HG03159 (cell line): ENCODE measurements around the gene TMEM141.

Experiments used
- ATAC-seq: cut with Tn5 transposase; IDR thresholded peaks from one replicate; pipeline ENCODE4 v1.9.1; 2021; ENCODE audit warnings: mild to moderate bottlenecking, moderate library complexity; ENCODE audit not compliant: unreplicated experiment

The TMEM141 gene

GRCh38 chr9:136808075-136808805 is 17.1 kb downstream of the TMEM141 start:
- peak; percentile 30 for ATAC-seq

GRCh38 chr9:136808806-136809158 is 17.6 kb downstream of the TMEM141 start:
- no peak for ATAC-seq

DNA sequence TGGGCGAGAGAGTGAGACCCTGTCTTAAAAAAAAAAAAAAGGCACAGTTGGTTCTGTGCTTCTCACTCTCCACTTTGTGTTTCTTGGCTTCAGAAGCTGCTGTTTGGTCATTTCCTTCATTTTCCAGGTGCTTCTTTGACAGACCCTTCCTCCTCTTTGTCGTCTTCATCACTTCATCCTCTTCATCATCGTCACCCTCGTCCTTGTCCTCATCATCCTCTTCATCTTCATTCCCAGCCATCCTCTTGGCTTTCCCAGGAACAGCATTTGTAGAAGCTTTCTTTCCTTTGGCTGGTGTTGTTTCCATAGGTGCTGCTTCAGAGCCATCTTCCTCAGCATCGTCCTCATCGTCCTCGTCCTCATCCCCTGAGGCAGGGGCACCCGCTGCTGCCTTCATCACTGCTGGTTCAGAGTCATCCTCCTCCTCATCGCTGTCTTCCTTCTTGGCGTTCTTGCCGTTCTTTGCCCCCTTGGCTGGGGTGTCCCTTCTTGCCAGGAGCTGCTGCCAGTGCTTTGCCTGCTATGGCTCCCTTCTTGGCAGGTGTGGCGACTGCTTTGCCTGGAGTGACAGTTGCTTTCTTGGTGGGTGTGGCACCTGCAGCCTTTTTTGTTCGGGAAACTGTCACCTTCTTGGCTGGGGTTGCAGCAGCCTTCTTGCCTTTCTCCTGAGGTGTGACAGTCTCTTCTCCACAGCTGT is 23.7 kb downstream of the TMEM141 start:
- ATAC-seq: no peak

DNA sequence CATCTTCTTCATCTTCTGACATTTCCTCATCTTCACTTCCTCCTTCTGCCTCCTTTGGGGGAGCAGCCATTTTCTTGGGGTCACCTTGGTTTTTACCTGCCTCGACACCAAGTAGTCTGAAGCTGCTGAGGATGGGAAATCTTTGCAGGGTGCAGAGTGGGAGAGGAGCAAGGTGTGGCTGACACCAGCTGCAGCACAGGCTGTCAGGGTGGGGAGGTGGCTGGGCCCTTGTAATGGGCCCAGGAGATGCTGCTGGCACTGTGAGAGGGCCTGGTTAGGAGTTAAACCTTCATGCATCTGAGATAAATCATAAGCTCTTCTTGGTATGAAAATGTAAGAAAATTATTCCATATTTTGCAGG is 24.3 kb downstream of the TMEM141 start:
- no peak for ATAC-seq

DNA sequence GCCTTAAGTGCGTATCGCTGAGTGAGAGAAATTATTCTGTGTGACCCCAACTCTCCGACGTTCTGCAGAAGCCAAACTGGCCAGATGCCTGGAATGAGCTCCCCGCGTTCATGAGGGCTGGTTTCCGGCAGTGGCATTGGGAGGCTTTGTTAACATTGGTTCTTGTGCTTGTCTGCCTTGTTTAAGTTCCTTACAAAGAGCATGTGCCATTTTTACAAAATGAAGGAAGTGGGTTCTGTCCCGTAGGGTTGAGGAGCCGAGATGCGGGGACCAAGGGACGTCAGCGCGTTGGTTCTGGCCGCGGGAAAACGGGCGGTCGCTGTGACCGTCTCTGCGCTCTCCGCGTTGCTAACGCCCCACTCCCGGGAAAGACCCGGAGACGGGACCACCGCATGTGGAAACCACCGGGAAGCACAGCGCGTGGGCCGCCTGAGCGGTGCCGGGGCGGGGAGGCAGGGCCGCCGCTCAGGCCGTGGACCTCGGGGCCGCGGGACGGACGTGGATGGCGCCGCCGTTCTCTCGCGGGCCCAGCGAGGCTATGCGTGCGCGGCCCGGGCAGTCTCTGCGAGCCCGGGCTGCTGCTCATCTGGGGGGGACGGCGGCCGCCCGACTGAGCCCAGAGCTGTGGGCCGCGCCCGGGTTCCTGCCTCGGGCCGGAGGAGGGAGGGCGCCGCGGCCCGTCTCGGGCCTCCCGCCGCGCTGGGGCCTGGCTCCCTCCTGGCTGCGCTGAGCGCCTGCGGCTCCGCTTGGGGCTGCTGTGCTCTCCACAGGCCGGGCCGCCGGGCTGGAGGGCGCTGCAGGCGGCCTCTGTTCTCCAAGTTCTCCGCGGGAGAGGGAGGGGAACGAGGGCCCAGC is 30.1 kb downstream of the TMEM141 start:
- ATAC-seq: no peak

DNA sequence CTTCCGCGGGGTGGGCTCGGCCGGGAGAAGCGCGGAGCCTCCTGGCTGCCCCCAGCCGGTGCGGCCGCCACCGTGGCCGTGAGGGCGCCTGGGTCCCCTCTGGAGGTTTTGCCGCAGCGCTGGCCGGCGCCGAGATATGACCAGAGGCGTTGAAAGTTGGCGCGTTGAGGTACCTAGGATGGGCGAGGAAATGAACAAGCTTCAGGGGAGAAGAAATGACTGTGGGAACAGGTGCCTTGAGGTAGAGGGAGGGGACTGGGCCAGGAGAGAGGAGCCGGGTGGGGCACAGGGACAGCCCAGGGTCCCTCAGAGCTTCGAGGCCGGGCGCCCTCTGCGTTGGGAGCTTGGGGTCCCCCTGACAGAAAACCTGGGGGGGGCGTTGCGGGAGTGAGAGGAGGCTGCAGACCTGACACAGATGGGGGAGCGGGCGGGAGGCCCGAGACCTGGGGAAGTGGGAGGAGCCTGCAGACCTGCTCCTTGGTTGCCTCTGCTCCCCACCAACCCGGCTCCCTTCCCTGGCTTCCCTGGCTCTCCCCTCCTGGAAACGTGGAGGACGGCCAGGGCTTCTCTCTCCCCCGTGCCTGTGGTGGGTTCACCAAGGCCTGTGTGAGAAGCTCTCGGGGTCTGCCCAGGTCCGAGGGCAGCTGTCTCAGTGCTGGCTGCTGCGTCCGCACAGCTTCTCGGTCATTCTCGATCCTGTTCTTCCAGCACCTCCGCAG is 30.8 kb downstream of the TMEM141 start:
- ATAC-seq: no peak

DNA sequence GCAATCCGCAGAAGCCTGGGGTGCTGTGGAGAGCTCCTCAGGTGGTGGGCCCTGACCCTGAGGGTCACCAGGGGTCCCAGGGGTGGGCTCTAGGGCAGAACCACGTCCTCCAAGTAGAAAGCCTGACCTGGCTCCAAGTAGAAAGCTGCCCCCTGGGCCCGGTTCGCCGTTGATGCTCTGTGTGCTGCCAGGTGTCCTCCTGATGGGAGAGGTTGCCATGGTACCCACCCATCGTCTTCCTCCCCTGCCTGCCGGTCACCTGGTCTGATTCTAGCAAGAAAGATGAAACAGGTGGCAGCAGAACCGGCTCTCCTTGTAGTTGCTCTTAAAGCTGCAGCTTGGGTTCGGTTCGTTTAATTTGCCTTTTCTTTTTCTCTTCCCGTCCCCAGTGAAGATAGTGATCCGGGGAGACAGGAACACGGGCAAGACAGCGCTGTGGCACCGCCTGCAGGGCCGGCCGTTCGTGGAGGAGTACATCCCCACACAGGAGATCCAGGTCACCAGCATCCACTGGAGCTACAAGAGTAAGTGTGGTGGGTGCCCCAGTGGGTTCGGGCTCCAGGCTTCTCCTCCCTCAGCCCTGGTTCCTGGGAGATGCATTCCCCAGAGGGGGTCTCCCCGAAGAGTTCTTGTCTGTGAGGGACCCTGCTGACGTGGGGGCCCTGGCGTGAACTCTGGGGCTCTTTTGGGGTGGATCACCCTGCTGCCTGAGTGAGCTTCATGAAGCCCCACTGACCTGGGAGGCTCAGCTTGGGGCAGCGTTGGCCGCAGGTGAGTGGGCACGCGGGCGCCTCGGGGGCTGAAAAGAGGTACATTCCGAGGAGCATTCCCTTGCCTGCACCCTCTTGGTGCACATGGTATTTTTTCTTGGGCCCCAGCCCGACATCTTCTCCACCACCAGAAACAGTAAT is 32.2 kb downstream of the TMEM141 start:
- ATAC-seq: no peak

DNA sequence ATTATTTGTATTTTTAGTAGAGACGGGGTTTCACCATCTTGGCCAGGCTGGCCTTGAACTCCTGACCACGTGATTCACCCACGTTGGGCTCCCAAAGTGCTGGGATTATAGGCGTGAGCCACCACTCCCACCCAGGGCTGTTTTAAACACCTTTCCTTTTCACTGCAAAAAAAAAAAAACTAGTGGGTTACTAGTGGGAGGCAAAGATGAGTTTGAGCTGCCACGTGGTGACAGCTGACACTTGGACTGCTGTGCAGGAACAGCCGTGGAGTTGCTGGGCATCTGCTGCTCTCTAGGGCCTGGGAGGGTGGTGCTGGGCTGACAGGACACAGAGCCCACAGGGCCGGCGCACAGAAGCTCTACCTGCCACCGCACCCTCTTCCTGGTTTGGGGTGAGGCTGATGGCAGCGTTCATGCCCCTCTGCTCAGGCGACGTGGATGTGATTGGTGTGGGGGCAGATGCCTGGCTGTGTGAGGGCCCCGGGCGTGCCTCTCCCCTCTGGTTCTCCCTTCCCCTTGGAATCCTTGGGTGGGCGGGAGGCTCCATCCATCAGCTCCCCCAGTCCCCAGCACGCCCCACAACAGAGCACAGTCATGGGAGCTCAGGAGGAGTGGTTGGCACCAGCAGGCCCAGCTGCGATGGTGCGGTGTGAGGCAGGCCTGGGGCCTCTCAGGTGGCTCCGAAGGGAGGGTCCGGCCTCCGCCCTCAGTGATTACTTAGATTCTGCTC is 33.5 kb downstream of the TMEM141 start:
- ATAC-seq: no peak

DNA sequence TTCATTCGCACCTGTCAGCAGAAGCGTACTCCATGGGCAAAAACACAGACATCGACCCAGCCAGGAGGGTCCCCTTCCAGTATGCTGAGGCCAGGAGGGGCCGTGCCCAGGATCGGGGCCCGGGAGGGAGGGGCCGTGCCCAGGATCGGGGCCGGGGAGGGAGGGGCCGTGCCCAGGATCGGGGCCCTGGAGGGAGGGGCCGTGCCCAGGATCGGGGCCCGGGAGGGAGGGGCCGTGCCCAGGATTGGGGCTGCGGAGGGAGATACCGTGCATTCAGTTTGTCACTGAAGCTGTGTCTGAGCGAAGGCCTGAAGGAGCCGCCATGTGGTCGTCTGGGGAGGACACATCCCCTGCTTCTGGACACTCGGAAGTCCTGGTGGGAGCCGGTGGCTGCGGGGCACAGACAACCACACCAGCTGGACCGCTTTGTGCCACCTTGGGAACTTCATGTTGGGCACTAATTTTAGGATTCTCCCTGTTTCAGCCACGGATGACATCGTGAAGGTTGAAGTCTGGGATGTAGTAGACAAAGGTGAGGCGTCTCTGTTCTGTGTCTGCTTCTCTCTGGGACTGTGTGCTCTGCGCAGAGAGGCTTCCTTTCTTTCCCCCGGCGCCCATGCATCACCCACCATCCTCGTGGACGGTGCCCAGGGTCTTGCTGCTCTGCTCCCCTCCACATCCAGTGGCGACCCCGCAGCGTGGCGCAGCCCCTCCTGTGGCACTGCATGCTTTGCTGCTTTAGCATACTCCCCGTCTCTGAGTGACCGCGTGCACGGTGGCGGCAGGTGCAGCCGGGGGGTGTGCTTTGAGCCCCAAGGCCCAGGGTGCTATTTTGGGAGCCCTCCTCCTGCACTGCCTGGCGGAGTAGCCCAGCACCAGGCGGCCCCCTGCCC is 34.4 kb downstream of the TMEM141 start:
- no peak for ATAC-seq

DNA sequence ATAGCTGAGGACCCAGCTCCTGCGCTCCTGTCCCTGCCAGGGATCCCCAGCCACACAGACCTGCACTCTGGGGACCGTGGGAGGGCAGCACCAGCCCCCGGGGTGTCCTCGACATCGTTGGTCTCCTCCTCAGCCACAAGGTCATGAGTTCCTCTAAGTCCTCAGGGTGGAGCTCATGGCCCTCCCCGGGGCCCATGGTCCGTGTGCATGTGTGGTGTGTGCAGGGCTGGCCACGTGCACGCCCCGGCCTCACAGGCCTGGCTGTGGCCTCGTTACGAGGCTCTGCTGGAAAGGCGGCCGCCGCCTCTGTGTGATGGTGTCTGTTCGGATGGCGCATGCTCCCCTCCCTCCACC is 35.0 kb downstream of the TMEM141 start:
- no peak for ATAC-seq

GRCh38 chr9:136826703-136827582 is 35.8 kb downstream of the TMEM141 start:
- ATAC-seq: no peak

DNA sequence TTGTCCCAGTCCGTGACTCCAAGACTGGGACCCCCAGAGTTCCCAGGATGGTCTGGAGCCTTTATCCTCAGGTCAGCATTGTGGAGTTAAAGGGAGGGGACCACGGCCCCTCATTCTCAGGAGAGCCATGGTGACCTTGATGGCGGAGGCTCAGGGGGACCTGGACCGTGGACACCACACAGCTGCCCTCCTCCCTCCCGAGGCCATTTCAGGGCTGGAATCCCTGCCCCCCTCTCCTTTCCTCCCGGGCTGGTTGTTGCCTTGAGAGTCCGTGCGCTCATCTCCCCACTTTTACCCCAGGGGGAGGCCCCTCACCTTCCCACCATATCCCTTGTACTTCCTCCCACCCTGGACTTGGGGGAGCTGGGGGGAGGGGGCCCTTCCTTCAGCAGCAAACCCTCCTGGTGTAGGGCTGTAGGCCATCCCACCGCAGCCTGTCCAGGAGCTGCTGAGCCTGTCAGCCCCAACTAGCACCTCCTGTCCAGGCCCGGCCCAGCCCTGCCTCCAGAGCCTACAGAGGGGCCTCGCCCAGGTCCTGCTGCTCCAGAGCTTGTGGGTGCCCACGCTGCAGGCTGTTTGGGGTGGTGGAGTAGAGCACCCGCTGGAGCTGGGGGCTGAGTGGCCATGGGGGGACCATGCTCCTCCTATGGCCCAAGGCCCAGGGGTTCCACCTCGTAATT is 36.8 kb downstream of the TMEM141 start:
- no peak for ATAC-seq

- ATAC-seq: no peak
These were observed 37.5 kb downstream of the TMEM141 start for GRCh38 chr9:136828474-136829140.

DNA sequence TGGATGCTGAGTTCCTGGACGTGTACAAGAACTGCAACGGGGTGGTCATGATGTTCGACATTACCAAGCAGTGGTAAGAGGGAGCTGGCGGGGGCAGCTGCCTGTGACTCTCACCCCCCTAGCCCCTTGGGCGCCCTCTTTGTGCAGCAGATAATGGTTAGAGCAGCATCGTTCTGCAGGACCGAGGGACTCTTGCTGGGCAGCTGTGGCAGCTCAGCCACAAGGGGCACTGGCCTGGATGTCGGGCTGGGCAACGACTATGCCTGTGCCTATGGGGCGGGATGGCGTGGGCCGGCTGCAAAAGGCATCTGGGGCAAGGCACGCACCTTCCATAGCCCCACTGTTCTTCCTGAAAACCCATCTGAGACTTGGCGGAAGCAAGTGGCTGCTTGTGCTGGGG is 38.3 kb downstream of the TMEM141 start:
- no peak for ATAC-seq

GRCh38 chr9:136829981-136830885 is 39.1 kb downstream of the TMEM141 start:
- no peak for ATAC-seq
